Urinary bladder (tissue), 4 donors: Measurements from ENCODE around the gene SLC25A39. TPM values are rescaled to one million over a fixed set of nuclear protein-coding genes. Genes with fewer than 3 reads are reported as not detected.
"Not testable (repeated sequence)": the region's sequence is repeated elsewhere in the genome, so short reads cannot be mapped to it uniquely, and the experiment has no call there.

Experiments used
- DNase-seq: peaks from one replicate; pipeline ENCODE4 v3.0.0-alpha.2; 2015; ENCODE audit errors: extremely low spot score
- H3K27ac ChIP-seq: one replicate; pipeline ENCODE4 v1.5.1; 2013; ENCODE audit warnings: low read depth, mild to moderate bottlenecking, moderate library complexity
- H3K36me3 ChIP-seq: one replicate; pipeline ENCODE4 v1.6.1; 2013; ENCODE audit warnings: mild to moderate bottlenecking, moderate library complexity; ENCODE audit not compliant: insufficient read depth
- H3K4me1 ChIP-seq: one replicate; pipeline ENCODE4 v1.6.1; 2013; ENCODE audit warnings: mild to moderate bottlenecking, moderate library complexity; ENCODE audit not compliant: insufficient read depth
- H3K4me3 ChIP-seq: one replicate; pipeline ENCODE4 v1.5.1; 2013; ENCODE audit warnings: low read depth, low read length
- WGBS: extraction: QIAGEN DNeasy Blood & Tissue Kit; methylation state at CpG from one replicate; pipeline ENCODE4 v1.1.7; 2013; 5-methylcytosine and 5-hydroxymethylcytosine counted together
- polyA plus RNA-seq: library from polyadenylated mRNA; stranded (reverse); fragments of 200-250 nt; gene quantifications from one replicate; pipeline ENCODE4 v1.2.3, GENCODE V29; 2013
- total RNA-seq: library from RNA; depleted of rRNA; stranded (reverse); fragments of >200 nt; gene quantifications from one replicate; pipeline ENCODE4 v1.2.3, GENCODE V29; 2014
- donor health status: healthy with polysubstance abuse.
- donor health status: healthy.

Gene SLC25A39
- total and polyA plus RNA-seq, 2 donors: 27.9 to 74.9 TPM

- Histone ChIP-seq H3K4me3 (no peak overlapping the region), H3K4me1 (no peaks in the 10 kb centered on the region), H3K27ac (no peak overlapping the region), H3K36me3 (no peaks in the 10 kb centered on the region)
- 45% methylated on average over 3 of the region's 3 CpGs for WGBS
- DNase-seq: no peak
These were observed 10.1 kb upstream of the SLC25A39 start for GRCh38 chr17:44334727-44335126.

GRCh38 chr17:44334315-44334714 lies 9.7 kb upstream of the SLC25A39 start:
- no peaks in the 10 kb centered on the region for H3K36me3 ChIP-seq
- H3K4me3 ChIP-seq: no peak overlapping the region
- DNase-seq: no peak
- no peaks in the 10 kb centered on the region for H3K4me1 ChIP-seq
- H3K27ac ChIP-seq: no peak overlapping the region
- 51% methylated on average over 2 of the region's 2 CpGs for WGBS

DNA sequence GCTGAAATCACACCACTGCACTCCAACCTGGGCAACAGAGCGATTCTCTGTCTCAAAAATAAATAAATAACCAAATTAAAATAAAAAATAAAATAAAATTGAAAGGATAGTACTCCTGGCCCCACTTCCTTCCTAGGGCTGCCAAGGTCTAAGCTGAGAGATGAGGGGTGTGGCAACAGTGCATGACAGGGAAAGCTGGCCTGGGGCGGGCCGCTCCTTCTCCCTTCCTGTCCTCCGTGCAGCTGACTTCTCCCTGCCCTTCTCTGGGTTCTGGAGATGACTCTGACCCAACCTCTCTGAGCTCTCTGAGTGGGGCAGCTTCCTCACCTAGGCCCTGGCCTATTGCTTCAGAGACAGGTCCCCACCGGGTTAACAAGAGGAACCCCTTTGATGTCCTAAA lies 8.7 kb upstream of the SLC25A39 start:
- no peaks in the 10 kb centered on the region for H3K36me3 ChIP-seq

GRCh38 chr17:44331249-44331760 lies 6.7 kb upstream of the SLC25A39 start:
- WGBS: 2% methylated on average over 7 of the region's 7 CpGs
- H3K4me1 ChIP-seq: no peaks in the 10 kb centered on the region
- H3K27ac ChIP-seq: no peak overlapping the region
- H3K36me3 ChIP-seq: no peaks in the 10 kb centered on the region
- no peak for DNase-seq
- H3K4me3 ChIP-seq: no peak overlapping the region

More for the DNA sequence above, 8.7 kb upstream of the SLC25A39 start:
- Histone ChIP-seq H3K4me1 (no peaks in the 10 kb centered on the region), H3K4me3 (no peak overlapping the region), H3K27ac (no peak overlapping the region)
- 59% methylated on average over 5 of the region's 5 CpGs for WGBS
- no peak for DNase-seq

DNA sequence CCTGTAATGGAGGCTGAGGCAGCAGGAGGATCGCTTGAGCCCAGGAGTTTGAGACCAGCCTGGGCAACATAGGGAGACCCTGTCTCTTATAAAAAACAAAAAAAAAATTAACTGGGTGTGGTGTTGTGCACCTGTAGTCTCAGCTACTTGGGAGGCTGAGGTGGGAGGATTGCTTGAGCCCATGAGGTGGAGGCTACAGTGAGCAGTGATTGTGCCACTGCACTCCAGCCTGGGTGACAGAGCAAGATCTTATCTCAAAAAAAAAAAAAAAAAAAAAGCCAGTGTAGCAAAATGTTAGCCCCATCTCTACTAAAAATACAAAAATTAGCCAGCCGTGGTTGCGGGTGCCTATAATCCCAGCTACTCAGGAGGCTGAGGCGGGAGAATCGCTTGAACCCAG lies 5.6 kb upstream of the SLC25A39 start:
- H3K36me3 ChIP-seq, H3K4me3 ChIP-seq, DNase-seq, H3K4me1 ChIP-seq, H3K27ac ChIP-seq: not testable (repeated sequence)
- 89% methylated on average over 5 of the region's 5 CpGs for whole genome bisulfite sequencing

DNA sequence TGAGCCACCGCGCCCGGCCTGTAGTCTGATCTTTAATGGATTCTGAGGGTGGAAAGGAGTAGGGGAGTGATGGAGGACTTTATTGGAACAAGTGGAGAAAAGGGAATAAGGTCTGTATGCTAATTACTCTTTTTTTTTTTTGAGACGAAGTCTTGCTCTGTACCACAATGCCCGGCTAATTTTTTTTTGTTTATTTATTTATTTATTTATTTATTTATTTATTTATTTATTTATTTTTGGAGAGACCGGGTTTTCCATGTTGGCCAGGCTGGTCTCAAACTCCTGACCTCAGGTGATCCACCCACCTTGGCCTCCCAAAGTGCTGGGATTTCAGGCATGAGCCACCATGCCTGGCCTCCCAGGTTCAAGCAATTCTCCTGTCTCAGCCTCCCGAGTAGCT lies 4.9 kb upstream of the SLC25A39 start:
- not testable (repeated sequence) for H3K4me3 ChIP-seq, DNase-seq, H3K4me1 ChIP-seq, H3K36me3 ChIP-seq, H3K27ac ChIP-seq
- WGBS: 83% methylated on average over 7 of the region's 7 CpGs

DNA sequence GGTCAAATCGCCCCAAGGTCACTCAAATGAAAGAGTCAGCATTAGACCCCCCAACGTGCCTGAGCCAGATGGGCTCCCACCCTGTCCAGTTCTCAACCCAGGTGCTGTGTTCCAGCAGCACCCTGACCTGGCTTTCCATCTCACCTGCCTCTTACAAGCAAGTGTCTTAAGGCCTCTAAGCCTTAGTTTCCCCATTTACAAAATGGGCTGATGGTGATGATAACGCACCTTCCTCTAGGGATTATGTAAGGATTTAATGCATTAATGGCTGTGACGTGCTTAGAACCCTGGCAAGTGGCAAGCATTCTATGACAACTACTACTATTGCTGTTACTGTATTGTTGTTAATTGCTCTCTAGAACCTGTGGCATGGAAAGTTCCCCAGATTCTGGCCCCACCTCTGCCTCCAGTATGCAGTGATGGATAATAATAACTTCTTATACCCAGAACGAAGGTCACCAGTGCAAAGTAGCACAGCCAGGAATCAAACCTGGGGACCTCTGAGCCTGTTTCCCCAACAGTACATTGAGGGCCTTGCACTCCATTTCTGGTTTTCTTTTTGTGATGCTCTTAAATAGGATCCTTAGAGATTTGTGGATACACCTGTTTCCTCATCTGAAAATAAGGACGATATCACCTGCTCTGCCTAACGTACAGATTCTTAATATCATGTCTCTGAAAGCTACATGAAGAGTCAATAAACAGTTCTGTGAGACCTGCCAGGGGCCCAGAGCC lies 3.3 kb upstream of the SLC25A39 start:
- no peak for DNase-seq
- Histone ChIP-seq H3K36me3 (no peaks in the 10 kb centered on the region), H3K4me3 (no peak overlapping the region), H3K4me1 (no peaks in the 10 kb centered on the region), H3K27ac (no peak overlapping the region)
- 73% methylated on average over 7 of the region's 7 CpGs for WGBS

DNA sequence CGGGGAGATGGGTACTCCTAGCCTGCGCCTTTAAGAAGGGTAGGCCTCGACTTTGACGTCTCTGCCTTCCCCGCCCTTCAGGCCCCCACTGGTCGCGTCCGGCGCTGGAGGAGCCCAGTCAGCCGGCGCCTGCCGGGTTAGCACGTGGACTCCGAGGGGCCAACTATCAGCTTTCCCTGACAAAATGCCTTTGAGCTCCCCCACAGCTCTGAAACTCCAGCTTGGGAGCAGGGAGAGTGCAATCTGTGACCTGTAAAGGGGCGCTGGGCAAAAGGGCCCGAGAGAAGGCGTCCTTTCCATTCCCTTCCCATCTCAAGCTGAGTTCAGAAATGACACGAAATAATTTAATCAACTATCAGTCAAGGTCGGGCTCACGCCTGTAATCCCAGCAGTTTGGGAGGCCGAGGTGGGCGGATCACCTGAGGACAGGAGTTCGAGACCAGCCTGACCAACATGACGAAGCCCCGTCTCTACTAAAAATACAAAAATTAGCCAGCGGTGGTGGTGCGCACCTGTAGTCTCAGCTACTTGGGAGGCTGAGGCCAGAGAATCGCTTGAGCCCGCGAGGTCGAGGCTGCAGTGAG lies 2.3 kb upstream of the SLC25A39 start:
- no peak overlapping the region for H3K27ac ChIP-seq
- 25% methylated on average over 31 of the region's 31 CpGs for WGBS
- no peaks in the 10 kb centered on the region for H3K36me3 ChIP-seq
- DNase-seq: peak; percentile 90
- no peaks in the 10 kb centered on the region for H3K4me1 ChIP-seq
- H3K4me3 ChIP-seq: peak overlapping the region; percentile 85

- 2% methylated on average over 38 of the region's 38 CpGs for WGBS
- Histone ChIP-seq H3K36me3 (no peaks in the 10 kb centered on the region), H3K27ac (no peak overlapping the region), H3K4me1 (no peaks in the 10 kb centered on the region), H3K4me3 (peak overlapping the region; percentile 85)
- no peak for DNase-seq
These were observed 492 bp downstream of the SLC25A39 start for GRCh38 chr17:44324092-44324570.

DNA sequence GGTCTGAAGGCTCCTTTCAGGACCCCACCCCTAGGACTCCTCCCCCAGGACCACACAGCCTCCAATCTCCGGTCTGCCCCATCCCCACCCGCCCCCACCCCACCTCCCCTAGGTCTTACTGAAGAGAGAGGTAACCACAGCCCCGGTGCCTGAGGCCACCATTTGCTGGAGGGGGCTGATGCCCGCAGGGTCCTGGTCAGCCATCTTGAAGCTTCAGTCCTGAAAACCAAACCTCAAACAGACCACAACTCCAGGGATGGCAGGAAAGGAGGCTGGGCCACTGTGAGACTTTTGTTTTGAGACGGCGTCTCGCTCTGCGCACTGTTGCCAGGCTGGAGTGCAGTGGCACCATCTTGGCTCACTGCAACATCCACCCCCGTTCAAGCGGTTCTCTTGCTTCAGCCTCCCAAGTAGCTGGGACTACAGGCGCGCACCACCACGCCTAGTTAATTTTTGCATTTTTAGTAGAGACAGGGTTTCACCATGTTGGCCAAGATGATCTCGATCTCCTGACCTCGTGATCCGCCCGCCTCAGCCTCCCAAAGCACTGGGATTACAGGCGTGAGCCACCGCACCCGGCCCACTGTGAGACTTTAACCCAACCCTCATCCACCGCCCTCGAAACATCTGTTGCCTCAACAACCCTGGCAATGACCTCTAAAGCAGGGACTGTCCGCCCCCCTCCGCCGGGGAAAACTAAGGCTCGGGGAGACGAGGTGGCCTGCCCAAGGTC lies 1.1 kb downstream of the SLC25A39 start:
- H3K36me3 ChIP-seq: no peaks in the 10 kb centered on the region
- no peak for DNase-seq
- H3K27ac ChIP-seq: no peak overlapping the region
- no peaks in the 10 kb centered on the region for H3K4me1 ChIP-seq
- H3K4me3 ChIP-seq: peak overlapping the region; percentile 85
- WGBS: 55% methylated on average over 27 of the region's 27 CpGs

GRCh38 chr17:44322236-44322895 lies 2.3 kb downstream of the SLC25A39 start:
- Histone ChIP-seq H3K27ac (no peak overlapping the region), H3K4me1 (no peaks in the 10 kb centered on the region), H3K36me3 (no peaks in the 10 kb centered on the region), H3K4me3 (no peak overlapping the region)
- 93% methylated on average over 11 of the region's 11 CpGs for WGBS
- no peak for DNase-seq

DNA sequence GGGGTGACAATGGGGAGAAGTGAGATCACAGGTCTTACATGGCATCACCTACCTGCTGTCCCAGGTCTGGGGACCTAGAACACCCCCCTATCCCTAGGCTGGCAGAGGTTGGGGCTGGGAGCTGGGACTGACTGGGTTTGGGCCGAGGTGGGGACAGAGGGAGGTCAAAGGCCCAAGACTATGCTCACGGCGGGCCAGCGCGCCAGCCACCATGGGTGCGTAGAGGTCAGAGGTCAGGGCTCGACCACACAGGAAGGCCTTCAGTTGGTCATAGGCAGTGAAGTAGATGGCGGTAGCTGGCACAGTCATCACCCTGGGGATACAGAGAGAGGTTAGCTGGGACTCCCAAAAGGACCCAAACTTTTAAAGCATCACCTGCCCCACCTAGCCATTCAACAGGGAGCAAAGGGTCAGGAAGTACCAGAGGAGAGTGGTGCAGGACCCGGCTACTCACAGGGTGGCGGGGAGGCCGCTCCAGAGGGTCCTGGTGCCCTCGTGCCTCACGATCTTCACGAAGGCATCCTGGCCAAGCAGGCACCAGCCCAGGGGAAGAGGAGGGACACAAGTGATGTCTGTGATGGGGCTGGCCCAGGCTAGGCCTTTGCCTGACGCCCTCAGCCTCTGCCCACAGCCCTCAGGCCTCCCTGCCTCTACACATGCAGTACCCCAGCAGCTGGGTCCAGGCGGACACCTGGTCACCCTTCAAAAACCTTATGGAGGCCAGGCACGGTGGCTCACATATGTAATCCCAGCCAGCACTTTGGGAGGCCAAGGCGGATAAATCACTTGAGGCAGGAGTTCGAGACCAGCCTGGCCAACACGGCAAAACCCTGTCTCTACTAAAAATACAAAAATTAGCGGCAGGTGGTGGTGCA lies 3.1 kb downstream of the SLC25A39 start:
- Histone ChIP-seq H3K36me3 (no peaks in the 10 kb centered on the region), H3K4me1 (no peaks in the 10 kb centered on the region), H3K27ac (no peak overlapping the region), H3K4me3 (no peak overlapping the region)
- no peak for DNase-seq
- WGBS: 87% methylated on average over 21 of the region's 21 CpGs

DNA sequence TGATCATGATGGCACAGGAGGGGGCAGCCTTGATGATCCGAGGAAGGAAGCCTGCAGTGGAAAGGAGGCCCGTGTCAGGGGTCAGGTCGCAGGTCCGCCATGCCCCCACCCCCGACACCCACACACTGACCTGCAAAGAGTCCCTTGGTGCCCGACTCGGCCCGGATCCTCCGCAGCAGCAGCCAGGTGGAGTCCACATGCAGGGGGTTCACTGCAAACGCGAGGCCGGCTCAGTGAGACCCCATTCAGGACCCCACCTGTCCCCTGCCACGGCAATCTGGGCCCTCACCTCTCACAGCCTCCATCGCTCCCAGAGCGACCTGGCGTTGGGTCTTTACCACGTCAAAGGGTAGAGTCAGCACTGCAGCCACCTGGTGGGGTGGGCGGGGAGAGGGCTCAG lies 4.6 kb downstream of the SLC25A39 start:
- WGBS: 86% methylated on average over 18 of the region's 18 CpGs
- Histone ChIP-seq H3K4me3 (no peak overlapping the region), H3K27ac (no peak overlapping the region), H3K36me3 (no peaks in the 10 kb centered on the region), H3K4me1 (no peaks in the 10 kb centered on the region)
- no peak for DNase-seq
